Measurements from ENCODE around the gene GRIK4. TPM values are rescaled to one million over a fixed set of nuclear protein-coding genes. Genes with fewer than 3 reads are reported as not detected.

GRIK4 gene
- total RNA-seq, 4 donors from 2014 or later, result 0.09 TPM; not detected in 3

GRCh38 chr11:120525261-120526171, 14.0 kb downstream of the GRIK4 start:
- ATAC-seq (ENCODE audit: low FRiP score) (no peak), DNase-seq (ENCODE audit: low spot score) (no peak)
- TF ChIP-seq, protein P1, sequence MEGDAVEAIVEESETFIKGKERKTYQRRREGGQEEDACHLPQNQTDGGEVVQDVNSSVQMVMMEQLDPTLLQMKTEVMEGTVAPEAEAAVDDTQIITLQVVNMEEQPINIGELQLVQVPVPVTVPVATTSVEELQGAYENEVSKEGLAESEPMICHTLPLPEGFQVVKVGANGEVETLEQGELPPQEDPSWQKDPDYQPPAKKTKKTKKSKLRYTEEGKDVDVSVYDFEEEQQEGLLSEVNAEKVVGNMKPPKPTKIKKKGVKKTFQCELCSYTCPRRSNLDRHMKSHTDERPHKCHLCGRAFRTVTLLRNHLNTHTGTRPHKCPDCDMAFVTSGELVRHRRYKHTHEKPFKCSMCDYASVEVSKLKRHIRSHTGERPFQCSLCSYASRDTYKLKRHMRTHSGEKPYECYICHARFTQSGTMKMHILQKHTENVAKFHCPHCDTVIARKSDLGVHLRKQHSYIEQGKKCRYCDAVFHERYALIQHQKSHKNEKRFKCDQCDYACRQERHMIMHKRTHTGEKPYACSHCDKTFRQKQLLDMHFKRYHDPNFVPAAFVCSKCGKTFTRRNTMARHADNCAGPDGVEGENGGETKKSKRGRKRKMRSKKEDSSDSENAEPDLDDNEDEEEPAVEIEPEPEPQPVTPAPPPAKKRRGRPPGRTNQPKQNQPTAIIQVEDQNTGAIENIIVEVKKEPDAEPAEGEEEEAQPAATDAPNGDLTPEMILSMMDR (IDR thresholded peaks at IDR 0.05), result no peak

DNA sequence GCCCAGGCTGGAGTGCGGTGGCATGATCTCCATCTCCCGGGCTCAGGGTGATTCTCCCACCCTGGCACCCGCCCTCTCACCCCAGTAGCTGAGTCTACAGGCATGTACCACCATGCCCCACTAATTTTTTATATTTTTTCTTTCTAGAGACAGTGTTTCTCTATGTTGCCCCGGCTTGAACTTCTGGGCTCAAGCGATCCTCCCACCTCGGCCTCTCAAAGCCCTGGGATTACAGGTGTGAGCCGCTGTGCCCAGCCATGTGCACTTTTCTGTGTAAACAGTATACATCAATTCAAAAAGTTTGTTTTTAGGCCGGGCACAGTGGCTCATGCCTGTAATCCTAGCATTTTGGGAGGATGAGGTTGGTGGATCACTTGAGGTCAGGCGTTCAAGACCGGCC, 14.7 kb downstream of the GRIK4 start:
- ATAC-seq (ENCODE audit: low FRiP score), result no peak
- TF ChIP-seq, protein P1 (IDR thresholded peaks at IDR 0.05), result no peak
- DNase-seq (ENCODE audit: low spot score), result no peak

DNA sequence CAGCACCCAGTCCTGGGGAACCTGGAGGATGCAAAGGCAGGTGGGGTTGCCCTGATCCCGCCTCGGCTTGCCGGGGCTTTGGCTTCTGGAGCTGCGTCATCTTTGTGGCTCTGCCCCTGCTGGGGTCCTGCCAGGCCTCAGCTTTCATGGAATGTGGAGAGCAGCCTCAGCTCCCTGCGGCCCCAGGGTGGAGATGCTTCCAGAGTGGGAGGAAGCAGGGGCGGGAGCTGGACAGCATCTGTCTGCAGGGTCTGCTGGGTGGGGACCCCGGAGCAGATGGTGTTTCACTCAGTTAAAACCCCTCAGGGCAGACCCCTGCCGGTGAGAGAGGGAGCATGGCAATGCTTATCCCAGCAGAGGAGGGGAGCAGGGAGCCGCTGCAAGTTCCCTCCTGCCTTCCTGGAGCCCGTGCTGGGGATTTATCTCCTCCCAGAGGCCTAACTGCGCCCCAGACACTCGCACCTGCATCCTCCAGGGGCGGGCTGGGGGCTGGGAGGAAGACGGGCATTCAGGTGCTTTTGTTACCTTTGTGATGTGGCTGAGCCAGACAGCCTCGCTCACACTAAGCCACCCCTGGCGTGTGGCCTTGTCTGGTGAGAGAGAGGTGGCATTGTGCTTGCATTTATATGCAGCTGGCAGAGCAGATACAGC, 15.7 kb downstream of the GRIK4 start:
- DNase-seq (ENCODE audit: low spot score), result no peak
- peak; percentile 35 for ATAC-seq (ENCODE audit: low FRiP score)

DNA sequence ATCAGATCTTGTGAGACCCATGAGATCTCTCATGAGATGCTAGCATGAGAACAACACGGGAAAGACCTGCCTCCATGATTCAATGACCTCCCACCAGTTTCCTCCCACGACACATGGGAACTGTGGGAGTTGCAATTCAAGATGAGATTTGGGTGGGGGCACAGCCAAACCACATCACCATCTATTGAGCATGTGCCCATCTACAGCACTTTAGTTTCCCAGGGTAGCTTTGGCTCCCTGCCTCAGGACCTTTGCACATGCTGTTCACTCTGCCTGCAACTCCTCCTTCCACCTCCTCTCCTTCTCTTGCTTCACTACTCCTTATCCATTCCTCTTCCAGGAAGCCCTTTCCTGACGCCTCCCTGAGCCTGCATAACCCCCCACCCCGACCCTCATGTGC, 17.2 kb downstream of the GRIK4 start:
- ATAC-seq (ENCODE audit: low FRiP score) (no peak), DNase-seq (ENCODE audit: low spot score) (no peak)
- TF ChIP-seq, protein P1 (IDR thresholded peaks at IDR 0.05), result no peak

More for the DNA sequence above, 15.7 kb downstream of the GRIK4 start:
- TF ChIP-seq, protein P1 (IDR thresholded peaks at IDR 0.05), result no peak

GRCh38 chr11:120529214-120529613, 17.7 kb downstream of the GRIK4 start:
- TF ChIP-seq, protein P1 (IDR thresholded peaks at IDR 0.05), result no peak
- no peak for DNase-seq (ENCODE audit: low spot score)
- ATAC-seq (ENCODE audit: low FRiP score), result no peak

DNA sequence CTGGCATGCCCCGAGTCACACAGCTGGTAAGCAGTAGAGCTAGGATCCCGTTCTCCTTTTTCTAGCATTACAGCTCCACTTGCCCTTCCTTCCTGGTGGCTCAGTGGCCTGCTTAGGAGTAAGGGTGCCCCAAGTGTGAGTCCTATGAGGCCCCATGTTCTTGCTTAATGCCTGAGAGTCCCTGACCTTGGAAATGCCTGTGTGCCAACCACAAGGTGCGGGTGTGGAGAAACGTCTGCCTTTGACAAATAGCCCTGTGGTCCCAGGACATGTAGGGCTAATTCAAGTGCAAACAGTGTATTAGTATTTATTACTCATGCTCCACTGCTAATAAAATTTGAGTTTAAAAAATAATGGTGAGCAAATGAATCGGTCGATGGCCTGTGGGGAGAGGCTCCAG, 18.4 kb downstream of the GRIK4 start:
- ATAC-seq (ENCODE audit: low FRiP score) (no peak), DNase-seq (ENCODE audit: low spot score) (no peak)
- TF ChIP-seq, protein P1 (IDR thresholded peaks at IDR 0.05), result no peak

All from omental fat pad (tissue), 4 donors.